HG02884 (cell line): Measurements from ENCODE around the gene PRRX1.

Experiments used
- ATAC-seq: cut with Tn5 transposase; IDR thresholded peaks from one replicate; pipeline ENCODE4 v1.9.1; 2021; ENCODE audit warnings: mild to moderate bottlenecking, moderate library complexity; ENCODE audit not compliant: unreplicated experiment

PRRX1 gene

GRCh38 chr1:170664093-170664827 lies at the start of gene PRRX1:
Gene PRRX1 (plus strand): TSS chr1:170664131. CDS start chr1:170664219, 88 bp downstream.
- ATAC-seq: no peak

- no peak for ATAC-seq
Measured at GRCh38 chr1:170617591-170618330, 46.2 kb upstream of the PRRX1 start.

- no peak for ATAC-seq
Measured at GRCh38 chr1:170618421-170618820, 45.5 kb upstream of the PRRX1 start.

- ATAC-seq: no peak
Measured at GRCh38 chr1:170619241-170620028, 44.5 kb upstream of the PRRX1 start.

- ATAC-seq: no peak
Measured at GRCh38 chr1:170620164-170620563, 43.8 kb upstream of the PRRX1 start.

GRCh38 chr1:170623171-170623570 lies 40.8 kb upstream of the PRRX1 start:
- no peak for ATAC-seq

GRCh38 chr1:170624146-170624545 lies 39.8 kb upstream of the PRRX1 start:
- ATAC-seq: no peak

- no peak for ATAC-seq
Measured at GRCh38 chr1:170630977-170631376, 33.0 kb upstream of the PRRX1 start.

GRCh38 chr1:170634293-170634692 lies 29.6 kb upstream of the PRRX1 start:
- ATAC-seq: no peak

GRCh38 chr1:170634824-170635410 lies 29.0 kb upstream of the PRRX1 start:
- ATAC-seq: no peak

GRCh38 chr1:170640581-170640980 lies 23.4 kb upstream of the PRRX1 start:
- ATAC-seq: no peak

GRCh38 chr1:170657275-170657853 lies 6.6 kb upstream of the PRRX1 start:
- ATAC-seq: no peak

GRCh38 chr1:170659399-170660035 lies 4.4 kb upstream of the PRRX1 start:
- no peak for ATAC-seq

- no peak for ATAC-seq
Measured at GRCh38 chr1:170660281-170660713, 3.6 kb upstream of the PRRX1 start.

- no peak for ATAC-seq
Measured at GRCh38 chr1:170660871-170661645, 2.9 kb upstream of the PRRX1 start.

- ATAC-seq: no peak
Measured at GRCh38 chr1:170661646-170662411, 2.1 kb upstream of the PRRX1 start.

- ATAC-seq: no peak
Measured at GRCh38 chr1:170662561-170663403, 1.1 kb upstream of the PRRX1 start.
